ENCODE results near the gene BOLA1.

DNA sequence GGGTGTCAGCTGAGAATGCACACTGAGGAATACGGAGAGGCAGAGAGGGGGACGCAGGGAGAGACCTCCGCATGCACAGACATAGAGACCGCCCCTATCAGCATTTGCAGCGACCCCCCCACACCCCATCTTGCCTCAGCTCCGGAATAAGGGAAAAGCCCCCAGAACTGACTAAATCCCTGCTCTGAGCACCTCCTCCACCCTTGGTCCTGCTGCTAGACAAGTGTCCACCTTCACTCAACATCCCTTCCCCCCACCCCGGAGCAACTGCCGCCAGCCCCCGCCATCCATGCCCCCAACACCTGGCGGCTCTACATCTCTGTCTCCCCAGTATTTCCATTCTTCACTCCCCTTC lies 17.5 kb downstream of the BOLA1 start:
- TF ChIP-seq POLR2AphosphoS5 (IDR thresholded peaks at IDR 0.05) = no peak
- TF ChIP-seq, protein P1, sequence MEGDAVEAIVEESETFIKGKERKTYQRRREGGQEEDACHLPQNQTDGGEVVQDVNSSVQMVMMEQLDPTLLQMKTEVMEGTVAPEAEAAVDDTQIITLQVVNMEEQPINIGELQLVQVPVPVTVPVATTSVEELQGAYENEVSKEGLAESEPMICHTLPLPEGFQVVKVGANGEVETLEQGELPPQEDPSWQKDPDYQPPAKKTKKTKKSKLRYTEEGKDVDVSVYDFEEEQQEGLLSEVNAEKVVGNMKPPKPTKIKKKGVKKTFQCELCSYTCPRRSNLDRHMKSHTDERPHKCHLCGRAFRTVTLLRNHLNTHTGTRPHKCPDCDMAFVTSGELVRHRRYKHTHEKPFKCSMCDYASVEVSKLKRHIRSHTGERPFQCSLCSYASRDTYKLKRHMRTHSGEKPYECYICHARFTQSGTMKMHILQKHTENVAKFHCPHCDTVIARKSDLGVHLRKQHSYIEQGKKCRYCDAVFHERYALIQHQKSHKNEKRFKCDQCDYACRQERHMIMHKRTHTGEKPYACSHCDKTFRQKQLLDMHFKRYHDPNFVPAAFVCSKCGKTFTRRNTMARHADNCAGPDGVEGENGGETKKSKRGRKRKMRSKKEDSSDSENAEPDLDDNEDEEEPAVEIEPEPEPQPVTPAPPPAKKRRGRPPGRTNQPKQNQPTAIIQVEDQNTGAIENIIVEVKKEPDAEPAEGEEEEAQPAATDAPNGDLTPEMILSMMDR (IDR thresholded peaks at IDR 0.05) = no peak
- no peak for TF ChIP-seq POLR2A (IDR thresholded peaks at IDR 0.05)
- TF ChIP-seq EP300 (IDR thresholded peaks at IDR 0.05; ENCODE audit: low read depth) = no peak
